ENCODE results near the gene PRKCZ.
"Not testable (repeated sequence)": the region's sequence is repeated elsewhere in the genome, so short reads cannot be mapped to it uniquely, and the experiment has no call there.

Gene PRKCZ

DNA sequence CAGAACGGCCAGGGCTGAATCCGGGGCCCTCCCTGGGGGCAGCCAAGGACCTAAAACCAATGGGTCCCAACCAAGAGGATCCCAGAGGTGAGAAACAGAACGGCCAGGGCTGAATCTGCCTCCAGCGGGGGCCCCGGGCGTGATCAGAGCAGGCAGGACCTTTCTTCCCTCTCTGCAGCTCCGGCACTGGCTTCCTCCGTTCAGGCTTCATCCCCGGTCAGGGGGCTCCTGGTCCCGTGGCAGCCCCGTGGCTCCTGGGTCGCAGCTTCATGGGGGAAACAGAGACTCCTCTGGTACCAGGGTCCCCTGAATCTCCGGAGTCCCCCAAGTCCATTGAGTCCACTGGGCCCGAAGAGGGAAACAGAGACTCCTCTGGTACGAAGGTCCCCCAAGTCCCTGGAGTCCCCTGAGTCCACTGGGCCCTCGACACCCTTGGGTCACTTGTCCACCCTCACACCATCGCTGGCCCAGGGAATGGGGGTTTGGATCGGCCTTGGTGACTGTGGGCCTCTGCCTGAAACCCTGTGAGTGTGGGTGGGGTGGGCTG is 60.1 kb downstream of the PRKCZ start:
- Mint-ChIP-seq H3K36me3 (ENCODE audit: low read depth) (no peaks in the 10 kb centered on the region), H3K4me1 (ENCODE audit: low read depth) (no peaks in the 10 kb centered on the region), H3K27ac (no peak overlapping the region), H3K27me3 (ENCODE audit: low read depth) (no peaks in the 10 kb centered on the region), H3K9me3 (no peaks in the 10 kb centered on the region), H3K4me3 (no peak overlapping the region)

DNA sequence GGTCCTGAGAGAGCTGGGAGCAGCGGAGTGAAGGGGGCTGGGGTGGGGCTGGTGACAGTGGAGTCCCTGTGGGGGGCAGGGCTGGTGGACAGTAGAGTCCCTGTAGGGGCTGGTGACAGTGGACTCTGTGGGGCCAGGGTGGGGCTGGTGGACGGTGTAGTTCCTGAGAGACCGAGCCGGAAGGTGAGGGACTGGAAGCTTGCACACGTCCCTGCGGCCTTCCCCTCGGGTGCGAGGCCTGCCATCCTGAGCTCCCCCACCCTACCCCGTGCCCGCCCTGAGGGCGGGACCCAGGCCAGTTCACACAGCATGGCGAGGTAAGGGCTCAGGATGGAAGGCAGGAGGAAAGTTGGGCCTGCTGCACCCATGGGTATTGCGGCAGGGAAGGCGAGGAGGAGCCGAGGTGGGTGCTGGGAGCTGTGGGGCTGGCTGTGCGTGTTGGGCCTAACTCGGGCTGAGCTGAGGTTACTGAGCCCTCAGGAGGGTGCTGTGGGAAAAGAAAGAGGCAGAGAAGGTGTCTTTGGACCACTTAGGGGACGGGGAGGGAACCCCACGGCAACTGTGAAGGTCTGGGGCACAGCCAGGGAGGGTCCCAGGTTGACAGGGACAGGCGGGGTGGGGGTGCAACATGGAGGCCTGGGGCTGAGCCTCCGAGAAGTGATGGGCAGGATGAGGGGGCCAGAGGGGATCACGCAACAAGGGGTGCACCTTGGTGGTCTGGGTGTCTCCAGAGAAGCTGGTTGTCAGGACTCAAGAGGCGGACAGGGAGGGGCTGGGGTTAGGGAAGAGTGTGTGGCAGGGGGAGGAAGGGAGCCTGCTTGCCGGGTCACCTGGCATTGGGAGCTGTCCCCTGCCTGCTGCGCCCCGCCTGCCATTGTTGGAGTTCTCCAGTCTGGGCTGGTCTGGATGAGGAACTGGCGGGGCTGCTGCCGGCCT is 60.8 kb downstream of the PRKCZ start:
- H3K9me3 Mint-ChIP-seq, result no peaks in the 10 kb centered on the region
- H3K4me1 Mint-ChIP-seq (ENCODE audit: low read depth), result no peaks in the 10 kb centered on the region
- H3K27ac Mint-ChIP-seq, result no peak overlapping the region
- H3K27me3 Mint-ChIP-seq (ENCODE audit: low read depth), result no peaks in the 10 kb centered on the region
- no peaks in the 10 kb centered on the region for H3K36me3 Mint-ChIP-seq (ENCODE audit: low read depth)
- no peak overlapping the region for H3K4me3 Mint-ChIP-seq

DNA sequence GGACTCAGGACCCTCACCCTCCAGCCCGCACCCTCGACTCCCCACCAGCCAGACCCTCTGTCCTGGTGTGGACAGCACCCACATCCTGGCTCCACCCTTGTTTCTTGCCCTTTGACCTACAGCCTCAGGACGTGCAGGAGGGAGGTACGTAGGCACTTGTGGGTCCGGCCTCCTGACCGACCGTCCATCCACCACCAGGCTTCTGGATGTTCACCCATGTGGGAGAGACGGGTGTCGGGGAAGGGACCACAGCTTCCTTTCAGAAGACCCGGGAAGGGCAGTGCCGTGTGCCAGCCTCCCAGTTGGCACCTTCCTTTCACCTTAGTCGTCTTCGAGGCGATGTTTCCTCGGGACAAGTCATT is 61.4 kb downstream of the PRKCZ start:
- Mint-ChIP-seq H3K4me3 (no peak overlapping the region), H3K36me3 (ENCODE audit: low read depth) (no peaks in the 10 kb centered on the region), H3K9me3 (no peaks in the 10 kb centered on the region), H3K4me1 (ENCODE audit: low read depth) (no peaks in the 10 kb centered on the region), H3K27me3 (ENCODE audit: low read depth) (no peaks in the 10 kb centered on the region), H3K27ac (no peak overlapping the region)

DNA sequence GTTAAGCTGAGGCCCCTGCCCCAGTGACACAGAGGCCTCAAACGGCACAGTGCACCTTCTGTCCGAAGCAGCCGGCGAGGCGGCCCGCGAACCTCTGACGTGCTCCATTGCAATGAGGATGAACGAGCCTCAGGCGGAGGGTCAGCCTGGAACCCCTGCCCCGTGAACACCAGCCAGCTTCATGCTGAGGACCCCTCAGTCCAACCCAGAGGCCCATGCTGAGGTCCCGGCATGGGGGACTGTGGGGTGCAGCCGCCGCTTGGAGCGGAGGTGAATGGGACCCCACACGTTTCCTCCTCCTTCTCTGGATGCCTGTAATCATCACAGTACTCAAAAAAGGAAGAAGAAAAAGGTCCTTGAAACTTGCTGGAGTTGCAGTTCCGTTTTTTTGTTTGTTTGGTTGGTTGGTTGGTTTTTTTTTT is 62.1 kb downstream of the PRKCZ start:
- Mint-ChIP-seq H3K36me3 (ENCODE audit: low read depth) (no peaks in the 10 kb centered on the region), H3K9me3 (no peaks in the 10 kb centered on the region), H3K27me3 (ENCODE audit: low read depth) (no peaks in the 10 kb centered on the region), H3K4me1 (ENCODE audit: low read depth) (no peaks in the 10 kb centered on the region), H3K27ac (no peak overlapping the region), H3K4me3 (no peak overlapping the region)

DNA sequence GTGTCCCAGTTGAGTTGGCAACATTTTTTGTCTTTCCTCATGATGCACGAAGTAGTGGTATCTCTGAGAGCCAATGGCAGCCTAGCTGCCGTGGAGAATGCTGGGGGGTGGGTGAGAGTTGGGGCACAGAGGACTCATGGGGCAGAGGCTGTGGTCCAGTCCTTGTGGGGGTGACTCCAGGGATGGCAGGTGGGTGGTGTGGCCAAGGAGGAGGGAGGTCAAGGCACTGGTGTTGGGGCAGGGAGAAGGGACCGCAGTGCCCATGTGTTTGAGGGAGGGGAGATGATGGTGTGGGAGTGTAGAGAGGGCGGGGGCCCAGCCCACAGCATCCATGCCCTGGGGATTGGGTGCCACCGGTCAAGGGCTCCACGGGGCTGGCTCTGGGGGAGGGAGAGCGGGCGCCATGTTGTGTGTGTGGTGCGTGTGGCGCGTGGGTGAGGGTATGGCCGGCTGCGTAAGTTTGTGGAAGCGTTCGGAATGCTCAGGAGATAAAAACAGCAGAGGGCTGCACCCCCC is 63.5 kb downstream of the PRKCZ start:
- no peaks in the 10 kb centered on the region for H3K27me3 Mint-ChIP-seq (ENCODE audit: low read depth)
- H3K4me3 Mint-ChIP-seq, result no peak overlapping the region
- H3K4me1 Mint-ChIP-seq (ENCODE audit: low read depth), result no peaks in the 10 kb centered on the region
- no peaks in the 10 kb centered on the region for H3K9me3 Mint-ChIP-seq
- H3K36me3 Mint-ChIP-seq (ENCODE audit: low read depth), result no peaks in the 10 kb centered on the region
- no peak overlapping the region for H3K27ac Mint-ChIP-seq

DNA sequence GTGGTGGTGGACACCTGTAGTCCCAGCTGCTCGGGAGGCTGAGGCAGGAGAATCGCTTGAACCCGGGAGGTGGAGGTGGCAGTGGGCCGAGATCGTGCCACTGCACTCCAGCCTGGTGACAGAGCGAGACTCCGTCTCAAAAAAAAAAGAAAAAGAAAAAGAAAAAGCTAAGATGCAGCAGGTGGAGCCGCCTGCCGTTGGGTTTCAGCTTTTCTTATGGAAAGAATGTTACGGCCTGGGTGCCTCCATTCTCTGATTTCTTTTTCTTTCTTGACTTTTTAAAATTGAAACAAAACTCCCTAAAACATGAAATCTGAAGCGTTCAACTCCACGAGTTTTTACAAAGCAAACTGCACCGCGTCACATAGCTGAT is 64.4 kb downstream of the PRKCZ start:
- H3K27ac Mint-ChIP-seq; H3K4me3 Mint-ChIP-seq; H3K9me3 Mint-ChIP-seq; H3K4me1 Mint-ChIP-seq (ENCODE audit: low read depth); H3K27me3 Mint-ChIP-seq (ENCODE audit: low read depth); H3K36me3 Mint-ChIP-seq (ENCODE audit: low read depth): not testable (repeated sequence)

DNA sequence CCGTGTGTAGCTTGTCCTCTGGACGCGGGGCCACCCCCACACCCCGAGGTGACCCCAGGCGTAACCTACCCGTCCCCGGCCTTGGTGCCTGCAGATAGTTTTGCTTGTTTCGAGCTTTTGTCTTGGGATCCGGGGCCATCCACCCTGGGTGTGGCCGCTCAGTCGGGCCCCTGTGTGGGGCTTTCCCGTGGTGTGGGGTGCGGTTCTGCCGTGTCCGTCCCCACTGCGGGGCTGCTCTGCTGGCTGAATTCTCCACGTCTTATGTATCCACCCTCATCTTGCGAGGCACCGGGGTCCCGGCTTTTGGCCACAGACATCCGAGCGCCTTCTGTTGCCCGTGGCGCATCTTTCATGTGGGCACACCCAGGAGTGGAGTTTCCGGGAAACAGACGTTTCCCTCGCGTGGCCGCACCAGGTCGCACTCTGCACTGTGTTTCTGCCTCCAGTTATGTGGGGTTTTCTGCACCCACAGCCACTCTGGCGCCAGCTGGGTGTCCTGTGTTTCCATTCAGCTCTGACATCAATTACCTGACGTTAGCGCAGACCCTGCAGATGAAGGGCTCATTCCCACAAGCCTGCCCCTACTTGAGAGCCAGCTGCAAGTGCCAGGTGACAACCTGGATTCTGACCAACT is 64.9 kb downstream of the PRKCZ start:
- no peaks in the 10 kb centered on the region for H3K27me3 Mint-ChIP-seq (ENCODE audit: low read depth)
- H3K4me3 Mint-ChIP-seq, result no peak overlapping the region
- H3K36me3 Mint-ChIP-seq (ENCODE audit: low read depth), result no peaks in the 10 kb centered on the region
- no peak overlapping the region for H3K27ac Mint-ChIP-seq
- peaks cover 3% of the 10 kb centered on the region for H3K9me3 Mint-ChIP-seq
- H3K4me1 Mint-ChIP-seq (ENCODE audit: low read depth), result no peaks in the 10 kb centered on the region

DNA sequence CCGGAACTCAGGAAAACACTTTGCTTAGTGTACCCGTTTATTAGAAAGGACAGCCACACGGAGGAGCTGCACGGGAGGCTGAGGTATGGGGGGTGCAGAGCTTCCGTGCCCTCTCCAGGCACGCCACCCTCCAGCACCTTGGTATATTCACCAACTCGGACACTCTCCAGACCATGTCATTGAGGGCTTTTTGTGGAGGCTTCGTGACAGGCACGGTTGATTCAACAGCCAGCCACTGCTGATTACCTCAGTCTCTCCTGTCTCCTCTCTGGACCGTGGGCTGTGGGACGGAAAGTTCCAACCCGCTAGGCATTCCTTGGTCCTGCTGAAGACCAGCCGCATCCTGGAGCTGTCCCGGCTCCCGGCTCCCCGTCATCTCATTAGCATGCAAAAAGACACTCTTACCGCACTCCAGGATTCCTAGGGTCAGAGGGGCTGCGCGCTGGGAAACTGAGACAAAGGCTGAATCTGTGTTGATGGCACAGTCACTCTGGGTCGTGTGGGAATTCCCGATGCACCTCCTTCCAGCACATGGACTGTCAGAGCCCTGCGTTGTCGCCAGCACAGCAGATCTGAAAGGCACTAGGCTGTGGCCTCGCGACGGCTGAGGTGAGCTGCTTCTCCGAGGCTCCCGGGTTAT is 65.6 kb downstream of the PRKCZ start:
- no peaks in the 10 kb centered on the region for H3K36me3 Mint-ChIP-seq (ENCODE audit: low read depth)
- H3K27ac Mint-ChIP-seq, result no peak overlapping the region
- no peak overlapping the region for H3K4me3 Mint-ChIP-seq
- H3K4me1 Mint-ChIP-seq (ENCODE audit: low read depth), result no peaks in the 10 kb centered on the region
- H3K9me3 Mint-ChIP-seq, result peaks cover 7% of the 10 kb centered on the region
- no peaks in the 10 kb centered on the region for H3K27me3 Mint-ChIP-seq (ENCODE audit: low read depth)

DNA sequence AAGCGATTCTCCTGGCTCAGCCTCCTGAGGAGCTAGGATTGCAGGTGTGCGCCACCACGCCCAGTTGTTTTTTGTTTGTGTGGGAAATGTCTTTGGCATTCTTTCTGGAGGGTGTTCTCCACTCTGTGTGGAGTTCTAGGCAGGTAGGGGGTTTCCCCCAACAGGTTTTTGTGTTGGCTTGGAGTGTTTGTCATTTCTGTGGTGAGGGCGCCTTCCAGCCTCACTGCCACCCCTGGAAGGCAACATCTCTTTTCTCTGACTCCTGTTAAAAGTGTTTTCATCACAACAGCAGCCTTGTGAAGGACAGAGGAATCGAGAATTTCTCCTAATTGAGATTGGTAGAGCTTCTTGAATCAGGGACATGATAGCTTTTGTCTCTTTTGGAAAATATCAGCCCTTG is 69.7 kb downstream of the PRKCZ start:
- no peak overlapping the region for H3K4me3 Mint-ChIP-seq
- H3K27me3 Mint-ChIP-seq (ENCODE audit: low read depth), result peaks cover 5% of the 10 kb centered on the region
- H3K27ac Mint-ChIP-seq, result no peak overlapping the region
- no peaks in the 10 kb centered on the region for H3K4me1 Mint-ChIP-seq (ENCODE audit: low read depth)
- peaks cover 3% of the 10 kb centered on the region for H3K36me3 Mint-ChIP-seq (ENCODE audit: low read depth)
- H3K9me3 Mint-ChIP-seq, result peaks cover 16% of the 10 kb centered on the region

DNA sequence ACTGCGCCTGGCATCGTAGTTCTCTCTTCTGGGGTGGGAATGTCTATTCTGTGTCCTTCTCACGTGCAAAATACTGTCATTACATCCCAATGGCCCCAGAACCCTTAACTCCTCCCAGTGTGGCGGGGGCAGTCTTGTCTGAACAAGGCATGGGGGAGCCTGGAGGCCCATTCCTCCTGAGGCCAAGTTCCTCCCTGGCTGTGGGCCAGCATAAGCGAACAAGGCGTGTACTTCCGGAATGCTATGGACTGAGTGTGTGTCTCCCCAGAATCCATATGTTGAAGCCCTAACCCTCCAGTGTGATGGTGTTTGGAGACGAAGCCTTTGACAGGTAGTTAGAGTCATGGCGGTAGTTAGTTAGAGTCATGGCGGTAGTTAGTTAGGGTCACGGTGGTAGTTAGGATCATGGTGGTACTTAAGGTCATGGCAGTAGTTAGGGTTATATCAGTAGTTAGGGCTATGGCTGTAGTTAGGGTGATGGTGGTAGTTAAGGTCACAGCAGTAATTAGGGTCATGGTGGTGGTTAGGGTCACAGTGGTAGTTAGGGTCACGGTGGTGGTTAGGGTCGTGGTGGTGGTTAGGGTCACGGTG is 71.0 kb downstream of the PRKCZ start:
- Mint-ChIP-seq H3K36me3 (ENCODE audit: low read depth) (peaks cover 3% of the 10 kb centered on the region), H3K27ac (peak overlapping the region; percentile 87), H3K9me3 (peaks cover 16% of the 10 kb centered on the region), H3K4me3 (no peak overlapping the region), H3K27me3 (ENCODE audit: low read depth) (peaks cover 5% of the 10 kb centered on the region), H3K4me1 (ENCODE audit: low read depth) (no peaks in the 10 kb centered on the region)

DNA sequence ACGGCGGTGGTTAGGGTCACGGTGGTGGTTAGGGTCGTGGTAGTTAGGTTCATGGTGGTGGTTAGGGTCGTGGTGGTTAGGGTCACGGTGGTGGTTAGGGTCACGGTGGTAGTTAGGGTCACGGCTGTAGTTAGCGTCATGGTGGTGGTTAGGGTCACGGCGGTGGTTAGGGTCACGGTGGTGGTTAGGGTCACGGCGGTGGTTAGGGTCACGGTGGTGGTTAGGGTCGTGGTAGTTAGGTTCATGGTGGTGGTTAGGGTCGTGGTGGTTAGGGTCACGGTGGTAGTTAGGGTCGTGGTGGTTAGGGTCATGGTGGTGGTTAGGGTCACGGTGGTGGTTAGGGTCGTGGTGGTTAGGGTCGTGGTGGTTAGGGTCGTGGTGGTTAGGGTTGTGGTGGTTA is 71.6 kb downstream of the PRKCZ start:
- H3K9me3 Mint-ChIP-seq, result peaks cover 16% of the 10 kb centered on the region
- H3K4me3 Mint-ChIP-seq; H3K36me3 Mint-ChIP-seq (ENCODE audit: low read depth); H3K27me3 Mint-ChIP-seq (ENCODE audit: low read depth); H3K27ac Mint-ChIP-seq; H3K4me1 Mint-ChIP-seq (ENCODE audit: low read depth): not testable (repeated sequence)

DNA sequence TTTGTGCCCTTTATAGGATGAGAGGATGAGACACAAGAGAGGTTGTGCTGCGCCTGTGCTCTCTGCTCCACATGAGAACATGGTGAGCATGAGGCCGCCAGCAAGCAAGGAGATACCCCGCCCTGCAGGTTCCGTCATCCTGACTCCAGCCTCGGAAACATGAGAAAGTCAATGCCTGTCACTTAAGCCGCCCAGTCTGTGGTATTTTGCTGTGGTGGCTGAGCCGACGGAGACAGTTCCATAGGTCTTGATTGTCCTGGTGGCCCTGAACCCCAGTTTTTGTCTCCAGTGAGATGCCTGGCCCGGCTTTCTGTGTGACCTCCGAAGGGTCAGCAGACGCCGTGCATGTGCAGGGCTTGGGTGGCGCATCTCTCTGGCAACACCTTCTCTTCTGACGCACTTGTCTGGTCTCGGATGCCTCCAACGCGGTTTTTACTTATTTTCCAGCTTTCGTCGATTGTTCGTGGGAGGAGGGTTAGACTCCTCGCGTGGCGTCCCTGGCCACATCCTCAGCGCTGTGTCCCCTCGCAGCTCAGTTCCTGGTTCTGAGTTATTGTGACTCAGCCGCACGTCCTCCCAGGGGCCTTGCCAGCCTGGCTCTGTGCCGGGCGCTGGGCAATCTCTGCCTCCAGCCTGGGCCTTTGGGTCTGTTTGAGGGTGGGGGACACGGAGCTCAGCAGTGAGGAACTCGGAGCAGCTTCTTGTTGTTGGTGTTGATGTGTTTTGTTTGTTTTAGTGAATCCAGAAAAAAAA is 74.4 kb downstream of the PRKCZ start:
- Mint-ChIP-seq H3K36me3 (ENCODE audit: low read depth) (peaks cover 3% of the 10 kb centered on the region), H3K27ac (no peak overlapping the region), H3K4me1 (ENCODE audit: low read depth) (peaks cover 5% of the 10 kb centered on the region), H3K9me3 (peaks cover 16% of the 10 kb centered on the region), H3K4me3 (no peak overlapping the region), H3K27me3 (ENCODE audit: low read depth) (peaks cover 9% of the 10 kb centered on the region)

DNA sequence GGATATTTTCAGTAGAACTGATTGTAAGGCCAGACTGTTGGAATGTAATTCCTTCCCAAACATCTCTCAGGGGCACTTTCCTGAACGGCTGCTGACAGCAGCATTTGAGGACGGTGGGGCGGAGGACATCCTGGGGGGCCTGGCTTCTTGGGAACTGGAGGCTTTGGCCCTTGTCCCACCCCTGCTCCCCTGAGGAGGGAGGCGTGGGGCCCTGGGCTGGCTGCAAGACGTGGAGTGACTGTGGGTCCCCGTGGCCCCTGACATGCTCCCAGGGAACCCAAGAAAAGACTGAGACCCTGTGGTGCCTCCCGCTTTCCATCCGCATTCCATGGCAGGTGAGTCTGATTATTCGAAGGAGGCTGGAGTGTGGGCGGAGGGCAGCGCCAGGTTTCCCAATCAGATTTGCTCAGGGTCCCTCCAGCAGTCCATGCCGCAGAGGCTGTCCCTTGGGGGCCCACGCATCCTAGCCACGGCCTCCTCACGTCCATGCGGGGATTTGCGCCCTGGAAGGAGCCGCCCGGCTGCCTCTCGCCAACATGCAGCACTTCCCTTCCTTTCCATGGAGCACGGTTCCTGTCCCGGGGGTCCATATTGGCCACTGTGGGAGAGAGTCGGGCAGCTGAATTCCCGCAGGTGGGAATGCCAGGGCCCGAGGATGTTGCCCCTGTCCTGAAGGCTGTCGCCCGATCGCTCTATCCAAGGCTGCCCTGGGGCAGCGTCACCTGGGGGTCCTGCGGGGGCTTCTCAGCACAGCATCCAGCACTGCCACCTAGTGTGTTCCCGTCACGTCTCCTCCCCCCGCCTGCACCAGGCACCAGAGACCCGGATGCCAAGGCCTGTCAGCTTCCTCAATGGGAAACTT is 75.4 kb downstream of the PRKCZ start:
- peaks cover 9% of the 10 kb centered on the region for H3K27me3 Mint-ChIP-seq (ENCODE audit: low read depth)
- H3K9me3 Mint-ChIP-seq, result peaks cover 11% of the 10 kb centered on the region
- H3K4me1 Mint-ChIP-seq (ENCODE audit: low read depth), result peaks cover 5% of the 10 kb centered on the region
- no peak overlapping the region for H3K27ac Mint-ChIP-seq
- no peak overlapping the region for H3K4me3 Mint-ChIP-seq
- peaks cover 3% of the 10 kb centered on the region for H3K36me3 Mint-ChIP-seq (ENCODE audit: low read depth)

All from T-helper 1 cell treated with Interleukin-12 subunit alpha and Interleukin-12 subunit beta and Interleukin-4 antibody, amounts not matched to agents 30 μg/mL and 1 μg/mL, for 36 hours (primary cell).